Fibroblast of skin of back (primary cell): Measurements from ENCODE around the gene TCF7L2.
A peak's percentile ranks its signal among the peaks of the same experiment; 100 is the strongest.
"Not testable (repeated sequence)": the region's sequence is repeated elsewhere in the genome, so short reads cannot be mapped to it uniquely, and the experiment has no call there.

Source experiments
- DNase-seq: peaks from one replicate; pipeline ENCODE4 v3.0.0-alpha.2; 2013

The TCF7L2 gene

DNA sequence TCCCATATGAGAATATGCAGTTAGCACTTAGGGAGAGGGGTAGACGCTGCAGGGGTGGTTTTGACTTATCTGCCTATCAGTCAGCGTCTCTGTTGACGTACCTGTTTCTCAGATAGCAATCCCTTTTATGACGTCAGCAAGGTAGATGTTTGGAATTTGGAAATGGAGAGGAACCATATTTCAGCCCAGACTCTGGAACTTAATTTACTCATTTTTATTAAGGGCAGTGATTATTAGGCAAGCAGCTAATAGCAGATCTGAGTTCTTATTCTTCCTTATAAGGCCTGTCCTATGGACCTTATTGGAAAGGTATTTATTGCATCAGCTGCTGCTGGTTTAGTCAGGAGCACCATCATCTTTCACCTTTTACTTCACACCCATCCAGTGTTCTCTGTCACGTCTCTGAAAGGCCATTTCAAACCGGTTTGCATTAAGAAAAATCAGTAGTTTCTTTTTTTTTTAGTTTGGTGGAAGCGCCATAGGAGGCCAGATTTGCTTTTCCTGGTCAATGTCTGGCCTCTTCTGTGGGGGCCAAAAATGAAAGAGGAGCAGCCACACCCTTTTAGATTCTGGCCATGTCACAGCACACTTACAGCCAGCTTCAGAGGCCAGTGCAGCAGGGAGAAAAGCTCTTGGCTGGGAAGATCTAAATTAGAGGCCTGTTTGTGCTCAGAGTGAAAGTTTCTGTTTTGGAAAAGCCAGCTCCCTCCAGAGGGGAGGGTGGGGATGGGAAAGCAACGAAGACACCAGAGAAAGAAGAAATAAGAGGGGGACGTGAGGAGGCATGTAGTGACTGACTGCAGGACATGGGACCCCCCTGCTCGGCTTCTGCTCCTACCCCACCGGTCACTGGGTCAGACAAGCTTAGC, 146.3 kb downstream of the TCF7L2 start:
- no peak for DNase-seq

DNA sequence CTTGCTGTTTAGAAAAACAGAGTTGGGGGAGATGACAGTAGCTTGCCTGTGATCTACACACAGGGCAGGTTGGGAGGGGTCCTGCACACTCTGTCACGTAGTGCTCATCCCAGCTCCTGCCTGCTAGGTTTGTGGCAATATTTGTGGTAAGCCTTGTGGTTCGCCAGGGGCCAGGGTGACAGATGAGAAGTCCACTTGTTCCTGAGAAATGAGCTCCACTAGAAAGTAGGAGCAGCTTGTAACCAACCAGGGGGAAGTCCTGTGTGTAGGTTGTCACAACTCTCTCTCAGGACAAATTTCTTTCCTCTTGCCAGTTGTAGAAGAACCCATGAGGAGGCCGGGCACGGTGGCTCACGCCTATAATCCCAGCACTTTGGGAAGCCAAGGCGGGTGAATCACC, 147.0 kb downstream of the TCF7L2 start:
- DNase-seq: no peak

DNA sequence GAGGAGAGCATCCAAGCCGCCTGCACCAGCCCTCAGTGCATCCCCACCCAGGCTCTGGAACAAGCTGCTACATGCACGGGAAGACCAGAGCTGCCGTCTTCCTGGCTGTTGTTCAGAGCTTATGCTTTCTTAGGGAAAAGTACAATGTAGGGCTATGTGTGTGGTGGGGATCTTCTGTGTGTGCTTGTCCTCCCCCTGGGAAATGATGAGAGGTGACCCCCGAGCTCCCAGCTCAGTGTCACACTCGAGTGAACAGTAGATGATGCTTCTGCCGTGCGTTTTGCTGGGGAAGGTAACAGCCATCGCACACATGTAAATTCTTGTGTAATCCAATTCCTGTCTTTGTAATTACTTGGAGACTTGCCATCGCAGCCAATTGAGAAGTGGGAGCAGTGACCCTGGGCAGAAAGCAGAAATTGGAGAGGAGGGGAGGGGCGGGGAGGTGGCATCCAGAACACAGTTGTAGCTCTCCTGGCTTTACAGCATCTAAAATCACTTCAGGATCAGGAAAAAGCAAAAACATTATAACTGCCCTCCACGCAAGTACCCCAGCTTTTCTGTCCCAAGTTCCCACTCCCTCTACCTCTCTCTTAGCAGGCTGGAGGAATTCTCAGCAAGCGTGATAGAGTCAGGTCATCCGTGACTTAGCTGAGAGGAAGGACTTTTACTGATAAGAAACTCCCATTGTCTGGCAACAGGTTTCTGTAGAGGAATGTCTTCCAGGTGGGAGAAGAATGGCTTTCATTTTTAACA, 149.6 kb downstream of the TCF7L2 start:
- DNase-seq: no peak

DNA sequence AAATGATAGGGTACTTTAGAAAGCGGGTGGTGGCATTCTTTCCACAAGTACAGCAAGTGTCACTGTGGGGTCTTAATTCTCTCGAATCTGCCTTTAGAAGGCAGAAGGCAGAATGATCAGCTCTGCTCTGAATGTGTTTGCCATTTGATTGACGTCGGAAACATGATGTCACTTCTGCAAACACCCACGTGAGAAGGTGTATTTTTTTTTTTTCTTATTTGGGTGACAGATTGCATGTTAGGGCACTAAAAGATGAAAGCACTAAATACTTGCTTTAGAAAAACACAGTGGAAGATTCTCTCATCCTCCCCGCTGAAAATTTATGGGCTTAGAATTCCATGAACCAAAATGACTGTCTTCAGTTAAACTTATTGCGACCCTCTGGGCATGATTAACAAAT, 150.2 kb downstream of the TCF7L2 start:
- DNase-seq: no peak

DNA sequence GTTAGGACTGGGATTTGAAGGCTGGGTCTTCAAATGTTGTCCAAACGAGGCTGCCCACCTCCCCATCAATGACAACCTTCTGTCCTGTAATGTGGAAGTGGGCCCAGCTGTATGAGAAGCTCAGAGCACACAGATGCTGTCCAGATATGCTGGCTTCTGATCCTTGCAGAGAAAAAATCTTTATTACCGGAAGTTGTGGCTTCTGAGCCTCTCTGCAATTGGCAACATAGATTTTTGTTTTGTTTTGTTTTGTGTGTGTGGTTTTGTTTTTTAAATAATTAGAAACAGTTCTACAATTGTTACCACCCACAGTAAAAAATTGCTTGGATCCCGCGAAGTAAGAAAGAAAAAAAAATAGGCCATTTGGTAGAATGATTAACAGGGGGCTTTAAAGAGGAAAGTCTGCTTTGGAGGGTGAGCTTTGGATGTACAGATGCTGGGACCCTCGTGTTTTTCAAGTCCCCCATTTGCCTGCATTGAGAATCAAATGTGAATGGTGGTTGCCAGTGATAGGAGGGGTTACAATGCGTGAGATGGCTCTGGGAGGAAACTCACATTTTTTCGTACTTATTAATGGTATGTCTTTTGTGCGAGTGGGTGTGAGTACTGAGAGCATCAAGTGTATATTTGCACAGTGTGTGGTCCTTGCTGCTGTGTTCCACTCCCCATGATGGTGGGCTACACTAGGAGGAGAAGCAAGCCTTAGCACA, 153.2 kb downstream of the TCF7L2 start:
- peak; percentile 78 for DNase-seq

DNA sequence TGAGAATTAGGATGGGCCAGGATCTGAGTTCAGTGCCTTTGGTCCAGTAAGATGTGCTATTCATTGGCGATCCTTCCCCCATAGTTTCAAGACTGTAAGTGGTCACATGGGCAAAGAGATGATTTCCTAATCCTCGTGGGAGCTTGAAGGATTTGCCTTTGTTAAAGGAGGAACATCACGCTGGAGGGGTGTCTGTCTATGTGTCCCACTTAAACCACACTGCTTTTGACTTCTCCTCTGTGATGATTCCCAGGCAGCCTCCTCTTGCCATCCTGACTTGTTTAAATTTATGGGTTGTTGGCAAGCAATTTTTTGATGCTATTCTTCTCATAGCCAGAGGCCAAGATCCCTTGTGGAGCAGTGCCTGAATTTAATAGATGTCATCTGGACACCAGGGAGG, 154.0 kb downstream of the TCF7L2 start:
- DNase-seq: peak; percentile 30

DNA sequence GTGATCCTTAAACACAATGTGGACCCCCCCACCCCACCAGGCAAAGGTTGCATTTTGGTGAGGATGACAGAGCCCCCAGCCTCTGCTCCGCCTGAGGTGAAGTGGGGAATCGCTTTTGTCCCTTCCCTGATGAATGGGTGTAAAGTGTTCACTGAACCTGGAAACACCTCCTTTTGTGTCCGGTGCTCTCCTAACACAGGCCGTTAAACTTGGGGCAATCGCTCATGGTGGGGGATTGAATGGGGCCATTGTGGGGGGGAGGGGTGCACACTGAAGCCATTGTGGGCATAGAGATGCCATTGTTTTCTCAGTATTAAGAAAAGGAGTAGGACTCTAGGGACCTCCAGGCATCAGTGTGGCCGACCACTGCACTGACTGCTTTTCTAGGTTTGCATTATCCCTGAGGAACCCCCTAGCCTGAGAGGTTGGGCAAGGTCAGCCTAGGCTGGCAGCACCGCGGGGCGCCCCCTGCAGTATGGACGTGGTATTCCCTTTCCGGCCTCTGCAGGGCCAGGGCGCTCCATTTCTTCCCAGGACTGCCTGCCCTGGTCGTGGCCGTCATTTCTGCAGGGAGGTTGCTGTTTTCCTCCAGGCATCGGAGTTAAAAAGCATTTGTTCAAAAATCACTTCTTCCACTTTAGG, 158.3 kb downstream of the TCF7L2 start:
- no peak for DNase-seq

DNA sequence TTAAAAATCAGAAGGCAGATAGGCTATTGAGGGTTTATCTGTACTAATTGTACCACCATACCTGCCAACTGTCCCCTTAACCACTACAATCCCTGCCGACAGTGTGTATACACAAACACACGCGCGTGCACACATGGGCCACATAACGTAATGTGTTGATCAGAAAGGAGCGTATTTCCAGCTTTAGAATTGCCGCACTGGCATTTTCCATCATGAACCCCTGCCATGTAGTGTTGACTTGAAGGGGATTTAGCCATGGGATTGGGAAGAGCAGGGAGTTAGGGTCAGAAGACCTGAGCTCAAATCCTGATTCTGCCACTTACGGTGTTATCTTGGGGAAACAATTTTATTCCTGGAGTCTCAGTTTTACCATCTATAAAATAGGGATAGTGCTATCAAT, 158.9 kb downstream of the TCF7L2 start:
- no peak for DNase-seq

DNA sequence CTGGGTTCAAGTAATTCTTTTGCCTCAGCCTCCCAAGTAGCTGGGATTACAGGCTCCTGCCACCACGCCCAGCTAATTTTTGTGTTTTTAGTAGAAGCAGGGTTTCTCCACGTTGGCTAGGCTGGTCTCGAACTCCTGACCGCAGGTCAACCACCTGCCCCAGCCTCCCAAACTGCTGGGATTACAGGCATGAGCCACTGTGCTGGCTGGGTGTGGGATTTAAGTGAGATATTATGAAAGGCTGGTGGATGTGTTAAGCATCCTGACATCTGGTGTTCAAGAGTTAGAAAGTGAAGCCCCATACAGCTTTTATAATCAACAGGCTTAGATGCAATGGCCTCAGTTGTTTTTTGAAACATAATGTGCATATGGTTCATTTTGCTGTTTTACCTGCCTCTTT, 159.4 kb downstream of the TCF7L2 start:
- DNase-seq: not testable (repeated sequence)

DNA sequence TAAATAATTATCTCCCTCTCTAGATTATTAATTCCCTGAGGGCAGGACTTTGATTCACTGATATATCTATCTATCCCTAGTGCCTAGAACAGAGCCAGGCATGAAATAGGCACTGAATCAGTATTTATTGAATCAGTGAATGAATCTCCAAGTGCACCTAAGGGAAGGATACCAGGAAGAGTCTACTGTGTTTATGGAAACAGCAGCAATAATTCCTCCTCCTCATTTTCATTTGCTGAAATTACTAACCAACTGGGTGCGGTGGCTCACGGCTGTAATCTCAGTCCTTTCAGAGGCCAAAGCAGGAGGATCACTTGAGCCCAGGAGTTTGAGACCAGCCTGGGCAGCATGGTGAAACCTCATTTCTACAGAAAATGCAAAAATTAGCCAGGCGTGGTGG, 161.2 kb downstream of the TCF7L2 start:
- no peak for DNase-seq

DNA sequence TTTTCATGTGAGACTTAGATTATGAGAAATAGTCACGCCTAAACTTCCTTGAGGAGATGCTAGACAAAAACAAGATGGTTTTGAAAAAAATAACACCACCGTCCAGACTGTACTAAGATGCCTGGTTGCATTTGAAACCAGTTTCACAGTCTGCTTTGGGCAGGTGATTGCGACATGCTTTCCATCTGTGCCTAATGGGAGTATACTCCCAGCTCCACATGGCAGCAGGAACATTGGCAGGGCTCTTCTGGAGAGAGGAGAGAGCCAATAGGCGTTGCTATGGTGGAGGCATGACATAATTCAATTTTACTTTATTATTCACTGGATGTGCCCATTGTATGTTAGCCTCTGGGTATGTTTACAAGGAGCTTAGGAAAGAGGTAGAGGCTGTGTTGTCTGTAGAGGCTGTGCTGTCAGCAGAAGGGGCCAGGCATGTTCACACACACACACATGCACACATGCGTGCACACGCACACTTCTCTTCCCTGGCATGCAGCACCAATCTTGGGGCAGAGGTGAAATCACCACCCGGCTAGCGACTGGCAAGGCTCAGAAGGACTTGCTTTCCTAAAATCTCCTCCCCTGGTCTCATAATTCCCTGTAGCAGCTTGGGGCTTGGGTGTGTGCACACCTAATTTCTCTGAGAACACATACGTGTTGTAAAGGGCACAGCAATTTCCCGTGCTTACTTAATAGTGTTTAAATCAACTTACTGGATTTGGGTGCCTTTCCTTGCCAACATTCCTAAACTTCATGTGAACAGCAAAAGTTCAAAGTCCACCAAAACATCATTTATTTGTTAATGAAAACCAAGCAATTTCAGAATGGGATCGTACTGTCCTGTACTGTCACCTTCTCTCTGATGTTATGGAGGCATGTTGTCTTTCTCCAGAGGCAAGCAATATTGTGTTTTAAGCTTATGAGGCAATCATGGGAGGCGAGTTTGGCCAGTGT, 162.1 kb downstream of the TCF7L2 start:
- no peak for DNase-seq

DNA sequence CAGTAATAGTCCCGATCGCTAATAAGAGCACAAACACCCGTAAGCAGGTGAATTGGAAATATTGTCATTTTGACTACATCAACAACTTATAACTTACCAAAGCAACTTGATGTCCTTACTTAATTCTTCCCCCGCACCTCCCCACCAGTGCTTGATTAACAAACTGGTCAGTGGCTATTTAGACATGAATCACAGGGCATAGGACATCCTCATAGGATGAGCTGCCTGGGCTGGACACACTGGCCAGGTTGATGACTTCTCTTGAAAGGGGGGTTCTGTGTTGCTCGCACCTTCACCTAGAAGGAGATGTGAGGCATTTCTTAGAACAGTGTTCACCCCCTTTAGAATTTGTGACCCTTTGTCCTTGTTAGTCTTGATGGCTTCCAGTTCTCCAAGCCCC, 163.2 kb downstream of the TCF7L2 start:
- no peak for DNase-seq

DNA sequence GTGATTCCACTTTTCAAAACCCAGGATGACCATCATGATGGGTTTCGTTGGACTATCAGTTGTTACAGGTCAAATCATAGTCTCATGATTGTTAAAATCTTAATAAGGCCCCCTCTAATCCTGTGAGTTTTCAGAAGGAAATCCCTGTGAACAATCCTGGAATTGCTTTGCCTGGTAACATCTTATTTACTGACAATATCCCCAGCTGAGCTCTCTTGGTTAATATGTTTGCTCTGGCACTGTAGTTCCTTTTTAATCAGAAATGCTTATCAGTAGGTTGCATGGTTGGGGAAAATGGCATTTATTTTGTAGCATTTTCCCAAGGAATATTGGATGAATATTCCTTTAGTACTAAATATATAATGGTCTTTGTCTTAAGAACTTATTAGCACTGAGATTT, 163.9 kb downstream of the TCF7L2 start:
- no peak for DNase-seq

DNA sequence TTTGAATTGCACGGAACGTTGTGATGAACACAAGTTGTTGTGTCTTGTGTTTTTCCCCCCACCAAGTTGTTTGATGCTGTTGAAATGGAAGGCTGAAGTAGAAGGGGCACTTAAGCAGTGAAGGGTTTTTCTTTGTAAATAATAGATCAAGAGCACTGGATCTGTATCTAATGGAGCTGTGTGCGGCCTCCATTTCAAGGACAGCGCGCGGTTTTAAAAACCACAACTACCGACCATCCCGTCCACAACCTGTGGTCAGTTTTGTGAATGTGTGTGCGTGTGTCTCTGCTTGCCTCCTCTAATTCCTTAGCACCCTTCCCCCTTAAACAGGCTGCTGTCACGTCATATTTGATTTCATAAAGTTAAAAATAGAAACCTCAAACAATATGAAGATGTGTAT, 165.5 kb downstream of the TCF7L2 start:
- DNase-seq: no peak

DNA sequence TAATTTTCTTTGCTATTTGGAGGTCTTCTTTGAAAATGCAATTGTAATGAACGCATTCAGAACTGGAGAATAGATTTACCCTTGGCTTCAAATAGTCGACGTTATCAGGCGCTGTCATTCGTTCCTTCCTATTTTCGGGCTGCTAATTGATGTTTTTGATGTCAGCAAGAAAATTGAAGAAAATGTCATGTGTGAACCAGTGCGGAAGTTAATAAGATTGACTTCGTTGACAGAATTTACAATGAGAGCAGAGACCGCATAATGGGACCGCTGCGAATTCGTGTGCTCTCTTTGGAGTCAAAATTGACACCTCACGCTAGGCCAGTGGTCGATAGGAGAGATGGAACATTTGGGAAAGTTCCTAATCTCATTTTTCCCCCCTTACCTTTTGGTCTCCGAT, 168.8 kb downstream of the TCF7L2 start:
- DNase-seq: no peak

DNA sequence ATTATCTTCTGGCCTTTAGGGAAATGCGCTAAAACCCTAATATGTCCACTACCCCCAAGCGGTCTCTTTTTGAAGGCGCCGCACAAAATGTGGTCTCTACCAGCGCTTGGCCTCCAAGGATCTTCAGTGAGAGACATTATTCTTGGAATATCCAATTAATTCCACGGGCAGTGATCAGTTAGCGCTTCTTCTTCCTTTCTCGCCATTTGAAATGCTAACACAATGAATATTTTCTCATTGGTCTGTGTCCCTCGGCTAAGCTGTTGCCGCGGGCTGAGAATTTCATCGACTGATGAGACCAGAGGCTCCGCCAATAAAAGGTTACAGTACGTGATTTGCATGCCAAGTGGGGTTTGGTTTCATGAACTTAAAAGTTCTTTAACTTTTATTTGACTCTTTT, 169.8 kb downstream of the TCF7L2 start:
- no peak for DNase-seq

DNA sequence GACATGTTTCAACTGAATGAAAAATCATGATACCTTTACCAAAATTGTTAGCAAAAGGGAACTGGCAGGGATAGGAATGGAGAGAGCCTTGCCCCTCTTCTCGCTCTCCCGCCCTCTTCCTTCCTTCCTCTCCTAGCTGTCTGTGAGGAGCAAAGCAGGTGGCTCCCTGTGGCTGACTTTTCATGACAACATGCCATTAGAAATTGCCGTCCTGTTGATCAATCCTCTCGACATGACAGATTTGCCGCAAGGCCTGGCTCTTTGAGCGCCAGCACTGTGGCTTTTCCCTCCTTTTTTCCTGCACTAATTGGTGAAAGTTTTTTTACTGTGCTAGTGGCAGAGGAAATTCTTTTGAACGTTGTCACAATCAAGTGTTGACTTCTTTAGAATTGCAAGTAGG, 171.1 kb downstream of the TCF7L2 start:
- no peak for DNase-seq

DNA sequence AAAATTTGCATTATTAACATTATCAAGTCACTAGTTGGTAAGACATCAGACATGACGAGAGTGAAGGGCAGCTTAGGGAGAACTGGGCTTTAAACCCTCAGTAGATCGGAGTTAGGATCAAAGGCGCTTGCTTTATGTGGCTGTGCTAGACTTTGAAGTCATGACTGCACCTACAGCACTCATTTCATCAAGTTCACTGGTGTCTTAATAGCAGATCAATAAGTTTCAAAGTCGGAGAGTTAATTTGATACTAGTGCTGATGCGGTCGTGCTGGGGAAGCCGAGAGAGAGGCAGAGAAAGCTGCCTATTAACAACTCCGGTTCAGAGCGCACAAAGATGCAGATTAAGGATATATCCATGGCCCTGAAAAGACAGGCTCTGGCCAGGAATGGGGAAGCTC, 172.9 kb downstream of the TCF7L2 start:
- DNase-seq: no peak

DNA sequence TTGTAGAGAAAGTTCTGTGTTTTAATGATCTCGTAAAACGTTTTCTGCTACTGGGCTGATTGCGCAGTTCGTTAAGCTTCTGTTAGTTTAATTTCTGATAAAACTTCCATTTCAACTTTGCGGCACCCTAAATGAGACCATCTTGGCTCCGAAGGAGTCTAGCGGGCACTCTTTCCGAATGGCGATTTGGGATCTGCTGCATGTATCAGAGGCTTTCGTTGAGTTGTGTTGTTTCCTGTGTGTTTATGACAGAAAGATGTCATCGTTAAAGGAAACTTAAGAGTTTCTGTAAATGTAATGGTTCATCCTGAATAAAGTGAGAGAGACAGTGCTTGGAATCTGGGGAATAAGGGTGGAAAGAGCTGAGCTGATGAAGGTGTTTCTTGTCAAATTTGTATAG, 174.7 kb downstream of the TCF7L2 start:
- DNase-seq: no peak

DNA sequence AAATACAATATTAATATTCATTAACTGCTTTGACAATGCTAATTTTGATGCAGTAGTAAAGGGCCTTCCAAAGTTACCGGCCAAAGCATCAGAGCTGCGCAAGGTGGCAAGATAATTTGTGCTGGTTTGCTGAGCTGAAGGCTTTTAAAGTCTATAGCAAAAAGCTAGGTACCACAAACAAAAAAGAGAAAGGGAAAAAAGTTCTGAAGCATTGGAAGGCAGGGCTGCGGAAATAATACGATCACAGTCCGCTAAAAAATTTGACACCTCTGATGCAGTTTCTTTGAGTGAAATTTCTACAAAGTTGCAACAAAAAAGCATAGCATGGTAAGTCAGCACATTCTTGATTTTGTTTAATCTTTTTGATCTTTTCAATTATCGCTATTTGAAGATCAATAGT, 175.6 kb downstream of the TCF7L2 start:
- DNase-seq: no peak
